ENCODE results near the gene PPM1F.
A peak's percentile ranks its signal among the peaks of the same experiment; 100 is the strongest.

The PPM1F gene

DNA sequence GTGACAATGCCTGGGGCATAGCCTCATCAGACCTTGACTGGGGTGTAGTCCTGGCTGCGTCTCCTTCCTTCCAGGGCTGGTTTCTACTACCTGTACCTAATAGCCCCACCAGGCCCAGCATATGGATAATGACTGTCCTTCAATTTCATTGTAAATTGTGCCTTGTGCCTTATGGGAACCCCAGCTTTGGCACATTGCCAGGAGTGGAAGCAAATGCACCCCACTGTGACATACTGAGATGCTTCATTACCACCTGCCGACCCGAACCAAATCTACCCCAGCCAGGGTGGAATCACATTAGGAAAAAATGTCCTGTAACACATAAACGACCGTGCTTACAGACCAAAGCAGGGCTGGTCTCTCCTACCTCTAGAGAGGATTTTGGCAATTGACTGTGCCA lies 22.6 kb upstream of the PPM1F start:
- no peak for DNase-seq

GRCh38 chr22:21974058-21974649 lies 21.5 kb upstream of the PPM1F start:
- DNase-seq = no peak

GRCh38 chr22:21972806-21973205 lies 20.2 kb upstream of the PPM1F start:
- no peak for DNase-seq

- peak; percentile 28 for DNase-seq
Measured at GRCh38 chr22:21972293-21972779, 19.7 kb upstream of the PPM1F start.

DNA sequence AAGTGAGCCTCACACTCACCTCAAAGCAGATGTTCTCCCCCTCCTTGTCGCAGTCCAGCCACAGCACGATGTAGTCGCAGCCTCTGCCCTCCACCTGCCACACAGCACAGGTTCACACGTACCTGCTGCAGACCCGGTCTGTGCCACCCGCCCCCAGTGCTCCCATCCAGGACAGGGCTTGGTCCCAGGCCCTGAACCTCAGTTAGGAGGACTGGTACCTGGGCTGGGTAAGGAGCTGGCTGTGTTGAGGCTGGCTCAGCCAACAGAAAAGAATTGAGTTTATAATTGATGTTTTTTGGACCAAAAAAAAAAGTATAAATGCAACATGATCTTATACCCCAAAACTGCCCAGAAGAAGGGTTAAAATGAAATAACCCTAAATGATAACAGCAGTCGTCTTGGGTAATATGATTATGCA lies 19.2 kb upstream of the PPM1F start:
- DNase-seq = no peak

DNA sequence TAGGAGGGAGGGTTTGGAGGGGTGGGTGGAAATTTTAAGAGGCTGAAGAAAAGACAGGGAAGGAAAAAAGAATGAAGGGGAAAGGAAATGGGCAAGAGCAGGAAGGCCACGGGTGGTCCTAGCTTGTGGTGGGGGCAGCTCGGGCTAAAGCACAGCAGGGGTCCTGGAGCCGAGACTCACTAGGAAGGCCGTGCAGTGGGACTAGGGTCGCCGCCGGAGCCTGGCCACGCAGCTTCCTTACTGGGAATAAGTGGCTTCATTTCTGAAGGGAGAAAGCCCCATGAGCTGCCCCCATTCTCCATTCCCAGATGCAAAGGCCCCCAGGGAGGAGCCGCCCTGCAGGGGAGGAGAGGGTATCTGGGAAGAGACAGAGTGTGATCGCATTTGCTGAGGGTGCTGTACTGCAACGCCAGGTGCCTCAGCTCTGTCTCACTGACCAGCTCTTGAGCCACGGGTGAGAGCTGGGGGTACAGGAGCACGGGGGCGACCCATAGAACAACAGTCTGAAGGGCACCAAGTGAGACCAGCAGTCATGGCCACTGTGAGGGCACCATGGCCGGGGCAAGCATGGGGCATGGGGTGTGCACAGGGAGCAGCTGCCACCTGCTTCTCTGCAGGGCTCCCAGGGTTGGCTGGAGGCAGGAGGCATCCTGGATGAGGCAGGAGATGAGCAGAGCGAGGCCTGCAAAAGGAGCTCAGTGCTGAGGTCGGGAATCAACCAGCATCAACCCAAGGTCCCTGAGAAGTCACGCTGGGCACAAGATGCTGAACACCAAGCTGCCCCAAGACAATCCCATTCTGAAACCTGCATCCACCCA lies 18.4 kb upstream of the PPM1F start:
- DNase-seq = no peak

- DNase-seq = no peak
Measured at GRCh38 chr22:21970037-21970799, 17.6 kb upstream of the PPM1F start.

DNA sequence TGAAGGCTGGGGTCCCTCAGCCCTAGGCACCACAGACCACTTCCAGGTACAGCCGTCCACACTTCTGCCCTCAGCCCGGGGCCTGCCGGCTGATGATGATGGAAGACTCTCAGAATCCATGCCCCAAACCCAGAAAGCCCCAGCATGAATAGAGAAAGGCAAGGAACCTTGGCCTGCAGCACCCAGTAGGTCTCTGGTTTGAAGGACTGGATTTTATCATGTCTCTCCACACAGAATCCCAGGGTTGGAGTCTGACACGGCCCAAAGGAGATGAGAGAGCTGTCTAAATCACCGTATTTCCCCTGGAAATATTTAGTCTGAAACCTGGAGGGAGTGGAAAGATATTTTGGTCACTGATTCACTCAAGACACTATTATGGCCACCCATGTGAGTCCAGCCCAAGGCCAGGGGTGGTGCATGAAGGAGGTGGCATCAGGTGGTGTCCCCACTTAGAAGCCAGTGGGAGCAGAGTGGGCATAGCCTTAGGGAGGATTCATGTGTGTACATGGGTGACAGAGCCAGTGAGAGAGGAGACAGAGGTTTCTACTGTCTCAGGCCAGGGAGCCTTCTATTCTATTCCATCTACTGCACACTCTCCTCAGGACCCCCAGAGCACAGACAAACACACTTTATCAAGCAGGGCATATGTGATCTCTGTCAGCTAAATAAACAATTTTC lies 15.9 kb upstream of the PPM1F start:
- DNase-seq = no peak

- DNase-seq = no peak
Measured at GRCh38 chr22:21967693-21968271, 15.1 kb upstream of the PPM1F start.

DNA sequence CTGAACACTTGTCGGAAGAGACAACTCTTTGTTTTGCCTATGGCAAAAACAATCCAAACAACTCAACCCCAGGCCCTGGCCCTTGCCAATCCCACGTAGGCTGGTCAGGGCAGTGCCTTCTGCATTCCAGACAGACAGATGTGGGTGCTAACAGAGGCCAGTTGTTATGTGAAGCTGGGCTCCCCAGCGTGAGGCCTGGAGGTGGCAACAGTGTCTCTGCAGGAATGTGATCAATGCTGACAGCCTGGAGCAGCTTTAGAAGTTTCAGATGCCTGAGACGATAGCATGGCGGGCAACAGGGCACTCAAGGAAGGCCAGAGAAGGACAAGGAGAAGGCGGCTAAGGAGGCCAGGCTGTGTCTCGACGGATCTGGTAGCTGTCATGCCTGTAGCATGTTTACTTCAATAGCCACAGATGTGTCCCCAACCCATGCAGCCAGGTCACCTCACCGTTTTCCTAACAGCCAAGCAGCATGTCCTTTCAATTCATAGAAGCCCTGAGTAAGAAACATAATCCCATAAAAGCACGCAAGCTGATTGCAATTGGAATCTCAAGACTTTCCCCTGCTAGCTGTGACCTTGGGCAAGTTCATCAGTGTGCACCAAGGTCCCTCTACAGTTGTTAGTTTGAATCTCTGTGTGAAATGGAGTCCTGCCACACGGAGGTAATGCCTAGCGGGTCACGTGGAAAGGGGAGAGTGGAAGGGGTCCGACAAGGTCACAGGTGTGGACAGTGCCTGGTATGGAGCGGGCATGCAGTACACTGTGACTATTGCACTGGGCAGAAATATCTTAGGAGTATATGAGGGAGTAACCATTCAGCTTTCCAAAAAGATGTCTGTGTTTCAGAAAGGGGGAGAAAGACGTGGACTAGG lies 14.2 kb upstream of the PPM1F start:
- no peak for DNase-seq

DNA sequence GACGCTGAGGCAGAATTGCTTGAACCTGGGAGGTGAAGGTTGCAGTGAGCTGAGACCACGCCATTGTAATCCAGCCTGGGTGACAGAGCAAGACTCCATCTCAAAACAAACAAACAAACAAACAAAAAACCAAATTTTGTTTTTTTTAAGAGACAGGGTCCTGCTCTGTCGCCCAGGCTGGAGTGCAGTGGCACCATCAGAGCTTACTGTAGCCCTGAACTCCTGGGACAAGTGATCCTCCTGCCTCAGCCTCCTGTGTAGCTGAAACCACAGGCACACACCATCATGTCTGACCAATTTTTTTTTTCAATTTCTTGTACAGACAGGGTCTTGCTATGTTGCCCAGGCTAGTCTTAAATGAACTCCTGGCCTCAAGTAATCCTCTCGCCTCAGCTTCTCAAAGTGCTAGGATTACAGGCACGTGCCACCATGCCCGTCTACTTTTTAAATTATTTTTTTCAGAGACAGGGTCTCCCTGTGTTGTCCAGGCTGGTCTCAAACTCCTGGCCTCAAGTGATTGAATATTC lies 13.2 kb upstream of the PPM1F start:
- DNase-seq = no peak

- DNase-seq = no peak
Measured at GRCh38 chr22:21964918-21965484, 12.4 kb upstream of the PPM1F start.

- DNase-seq = no peak
Measured at GRCh38 chr22:21964234-21964633, 11.6 kb upstream of the PPM1F start.

DNA sequence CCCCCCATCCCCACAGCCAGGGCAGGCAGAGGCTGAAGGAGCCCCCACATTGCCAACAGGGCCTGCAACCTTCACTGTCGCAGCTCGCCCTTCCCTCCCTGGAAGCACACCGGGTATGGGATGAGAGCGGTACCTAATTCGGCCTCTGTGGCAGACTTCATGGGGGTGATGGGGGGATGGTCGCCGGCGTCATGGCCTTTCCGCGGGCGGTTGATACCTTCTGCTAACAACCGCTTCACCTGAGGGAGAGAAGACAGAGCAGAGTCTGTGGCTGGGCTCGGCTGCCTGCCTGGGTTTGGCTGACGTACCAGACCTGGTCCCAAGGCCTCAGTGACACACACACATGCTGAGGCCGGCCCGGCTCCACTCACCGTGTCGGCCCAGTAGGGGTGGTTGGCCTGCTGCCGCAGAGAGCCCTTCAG lies 11.2 kb upstream of the PPM1F start:
- no peak for DNase-seq

GRCh38 chr22:21963286-21963685 lies 10.6 kb upstream of the PPM1F start:
- no peak for DNase-seq

- no peak for DNase-seq
Measured at GRCh38 chr22:21962655-21962949, 10.0 kb upstream of the PPM1F start.

DNA sequence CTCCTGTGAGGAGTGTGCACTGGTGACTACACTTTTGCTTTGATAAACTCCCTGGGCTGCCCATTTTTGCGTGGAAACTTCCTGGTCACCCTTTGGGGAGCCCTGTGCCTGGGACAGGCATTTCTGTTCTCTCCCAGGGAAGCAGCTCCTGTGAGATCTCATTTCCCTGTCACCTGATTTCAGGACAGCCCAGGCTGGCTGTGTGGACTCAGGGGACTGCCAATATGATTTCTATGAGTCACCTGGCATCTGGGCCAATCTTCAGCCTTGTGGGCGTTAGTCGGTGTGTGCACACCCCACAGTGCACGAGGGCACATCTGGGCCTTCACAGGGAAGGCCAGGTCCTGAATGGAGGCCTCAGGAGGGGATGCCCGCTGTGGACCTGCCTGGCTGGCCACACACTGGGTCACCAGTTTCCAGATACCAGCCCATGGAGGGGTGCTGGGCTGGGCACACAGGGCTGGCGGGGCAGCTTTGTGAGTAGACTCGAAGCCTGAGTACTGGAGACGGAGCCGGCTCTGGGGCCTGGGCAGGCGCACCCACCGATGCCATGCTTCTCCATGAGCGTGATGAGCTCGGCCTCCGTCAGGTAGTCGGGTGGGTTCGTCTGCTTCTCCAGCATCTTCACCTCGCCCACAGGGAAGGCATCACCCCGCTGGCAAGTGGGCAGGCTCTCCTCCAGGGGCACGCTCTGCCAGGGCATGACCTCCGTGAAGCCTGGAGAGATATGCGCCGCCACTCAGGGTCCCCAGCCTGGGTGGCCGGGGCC lies 9.4 kb upstream of the PPM1F start:
- peak; percentile 52 for DNase-seq

DNA sequence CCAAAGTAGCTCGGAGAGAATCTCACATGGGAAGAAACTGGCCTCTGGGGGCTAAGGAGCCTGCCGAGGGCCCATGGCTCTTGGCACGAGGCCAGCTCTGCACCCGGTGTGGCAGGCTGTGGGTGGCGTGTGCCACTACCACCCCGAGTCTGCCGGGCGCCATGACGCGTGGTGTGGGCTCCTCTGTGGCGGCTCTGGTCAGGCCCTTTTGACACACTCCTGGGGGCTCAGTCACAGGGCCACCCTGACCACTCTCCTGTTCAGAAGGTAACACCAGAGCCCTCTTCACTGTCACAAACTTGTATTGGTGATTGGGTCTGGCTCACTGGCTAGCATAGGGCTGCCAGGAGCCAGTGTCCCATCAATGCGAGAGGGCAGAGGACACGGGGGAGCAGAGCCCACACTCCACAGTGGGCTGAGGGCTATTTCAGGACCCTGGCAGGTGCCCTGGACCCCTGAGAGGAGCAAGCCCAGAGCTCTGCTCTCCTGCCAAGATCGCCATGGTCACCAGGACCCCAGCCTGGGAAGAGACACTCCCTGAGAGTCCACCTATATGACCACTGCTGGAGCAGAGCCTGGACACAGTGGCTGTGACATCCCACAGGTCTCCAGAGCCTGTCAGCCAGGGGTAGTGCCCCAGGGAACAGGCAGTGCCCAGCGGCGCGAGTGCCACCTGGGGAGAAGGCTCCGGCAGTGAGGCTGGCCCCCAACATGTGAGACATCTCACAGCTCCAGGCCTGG lies 8.6 kb upstream of the PPM1F start:
- DNase-seq = no peak

Measured in fibroblast of skin of back (primary cell).